HG03378 (cell line): ENCODE data around the gene DDAH1.

ENCODE experiments used
- ATAC-seq: cut with Tn5 transposase; IDR thresholded peaks from one replicate; pipeline ENCODE4 v1.9.1; 2021; ENCODE audit warnings: mild to moderate bottlenecking, moderate library complexity; ENCODE audit not compliant: unreplicated experiment

DDAH1 gene

DNA sequence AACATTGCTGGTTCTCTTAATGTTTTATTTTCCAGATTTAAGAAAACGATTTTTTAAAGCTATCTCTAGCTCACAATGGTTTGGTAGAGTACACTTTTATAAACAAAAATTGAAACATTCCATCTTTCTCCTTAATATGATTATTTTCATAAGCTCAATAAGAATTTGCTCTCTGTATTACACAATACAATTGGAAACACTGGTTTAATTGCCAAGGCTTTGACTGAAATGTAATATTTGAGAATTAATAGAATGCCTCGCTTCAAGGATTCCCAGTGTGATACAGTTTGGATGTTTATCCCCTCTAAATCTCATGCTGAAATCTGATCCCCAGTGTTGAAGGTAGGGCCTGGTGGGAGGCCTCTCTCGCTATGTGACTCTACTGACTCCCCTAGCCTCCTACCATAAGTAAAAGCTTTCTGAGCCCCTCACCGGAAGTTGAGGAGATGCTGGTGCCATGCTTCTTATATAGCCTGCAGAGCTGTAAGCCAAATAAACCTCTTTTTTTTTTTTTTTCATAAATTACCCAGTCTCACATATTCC is 67.4 kb downstream of the DDAH1 start:
- no peak for ATAC-seq

DNA sequence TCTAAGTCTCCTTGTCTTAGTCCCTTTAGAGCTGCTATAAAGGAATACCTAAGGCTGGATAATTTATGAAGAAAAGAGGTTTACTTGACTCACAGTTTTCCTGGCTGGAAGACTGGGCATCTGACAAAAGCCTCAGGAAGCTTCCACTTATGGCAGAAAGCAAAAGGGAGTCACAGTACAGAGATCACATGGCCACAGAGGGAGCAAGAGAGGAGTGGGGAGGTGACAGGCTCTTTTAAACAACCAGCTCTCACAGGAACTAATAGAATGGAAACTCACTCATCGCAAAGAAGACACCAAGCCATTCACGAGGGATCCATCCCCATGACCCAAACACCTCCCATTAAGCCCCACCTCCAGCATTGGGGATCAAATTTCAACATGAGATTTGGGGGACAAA is 68.8 kb downstream of the DDAH1 start:
- no peak for ATAC-seq

DNA sequence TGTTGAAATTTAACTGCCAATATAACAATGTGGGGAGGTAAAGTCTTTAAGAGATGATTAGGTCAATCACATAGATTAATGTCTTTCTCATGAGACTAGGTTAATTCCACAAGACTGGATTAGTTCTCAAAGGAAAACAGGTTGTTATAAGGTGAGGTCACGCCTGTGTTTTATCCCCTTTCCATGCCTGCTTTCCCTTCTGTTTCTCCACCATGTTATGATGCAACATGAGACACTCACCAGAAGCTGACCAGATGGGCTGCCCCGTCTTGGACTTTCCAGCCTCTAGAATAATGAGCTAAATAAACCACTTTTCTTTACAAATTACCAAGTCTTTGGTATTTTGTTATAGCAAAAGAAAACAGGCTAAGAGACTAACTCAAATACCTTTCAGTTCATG is 70.8 kb downstream of the DDAH1 start:
- ATAC-seq: no peak

DNA sequence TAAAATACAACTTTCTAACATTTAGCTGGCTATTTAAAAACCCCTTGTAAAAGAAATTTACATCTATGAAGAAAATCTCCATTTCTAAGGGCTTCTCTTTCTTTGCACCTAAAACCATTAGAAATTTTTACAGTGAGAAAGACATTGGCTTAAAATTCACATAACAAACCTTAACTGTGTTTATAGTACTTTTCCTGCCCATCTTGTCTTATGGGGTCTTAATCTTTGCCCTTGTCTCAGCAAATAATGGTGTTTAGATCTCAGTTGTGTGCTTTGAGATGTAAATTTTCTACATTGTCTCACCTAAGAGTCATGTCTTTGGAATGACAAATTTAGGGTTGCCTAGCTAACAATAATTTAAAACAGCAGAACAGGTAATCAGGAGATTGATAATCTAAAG is 71.5 kb downstream of the DDAH1 start:
- no peak for ATAC-seq

DNA sequence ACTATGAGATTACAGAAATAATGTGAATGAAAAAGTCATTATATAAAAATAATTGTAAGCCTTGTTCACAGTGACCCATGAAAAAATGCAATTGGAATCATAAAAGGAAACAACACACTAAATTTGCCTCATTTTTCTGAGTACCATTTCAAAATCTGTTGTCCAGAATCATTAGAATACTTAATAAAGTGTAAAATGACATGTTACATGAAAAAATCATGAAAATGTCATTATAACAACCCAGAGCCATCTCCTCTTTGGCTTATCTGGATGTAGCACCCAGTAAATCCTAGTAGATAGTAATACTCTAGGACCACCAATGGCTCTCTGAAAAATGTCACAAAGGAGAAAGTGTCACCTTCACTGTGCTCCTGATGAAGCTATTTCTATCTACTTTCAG is 76.5 kb downstream of the DDAH1 start:
- ATAC-seq: no peak

DNA sequence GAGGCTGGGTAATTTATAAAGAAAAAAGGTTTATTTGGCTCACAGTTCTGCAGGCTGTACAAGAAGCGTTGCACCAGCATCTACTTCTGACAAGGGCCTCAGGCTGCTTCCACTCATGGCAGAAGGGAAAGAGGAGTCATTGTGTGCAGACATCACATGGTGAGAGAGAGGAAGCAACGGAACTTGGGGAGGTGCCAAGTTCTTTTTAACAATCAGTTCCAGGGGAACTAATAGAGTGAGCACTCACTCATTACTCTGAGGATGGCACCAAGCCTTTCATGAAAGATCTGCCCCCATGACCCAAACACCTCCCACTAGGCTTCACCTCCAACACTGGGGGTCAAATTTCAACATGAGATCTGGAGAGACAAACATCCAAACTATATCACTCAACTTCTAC is 77.2 kb downstream of the DDAH1 start:
- no peak for ATAC-seq

DNA sequence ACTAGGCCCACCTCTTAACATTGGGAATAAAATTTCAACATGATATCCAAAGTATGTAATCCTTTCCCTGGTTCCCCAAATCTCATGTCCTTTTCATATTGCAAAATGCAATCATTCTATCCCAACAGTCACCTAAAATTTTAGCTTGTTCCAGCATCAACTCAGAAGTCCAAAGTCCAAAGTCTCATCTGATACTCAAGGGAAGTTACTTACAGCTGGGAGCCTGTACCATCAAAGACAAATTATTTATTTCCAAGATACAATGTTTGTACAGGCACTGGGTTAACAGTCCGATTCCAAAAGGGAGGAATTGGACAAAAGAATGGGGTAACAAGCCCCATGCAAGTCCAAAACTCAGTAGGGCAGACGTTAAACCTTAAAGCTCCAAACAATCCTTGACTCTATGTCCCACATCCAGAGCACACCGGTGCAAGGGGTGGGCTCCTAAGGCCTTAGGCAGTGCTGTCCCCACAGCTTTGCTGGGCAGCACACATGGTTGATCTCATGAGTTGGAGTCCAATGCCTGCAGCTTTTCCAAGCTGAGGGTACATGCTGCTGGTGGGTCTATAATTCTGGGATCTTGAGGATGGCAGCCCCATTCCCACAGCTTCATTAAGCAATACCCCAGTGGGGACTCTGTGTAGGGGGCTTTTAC is 78.8 kb downstream of the DDAH1 start:
- no peak for ATAC-seq

DNA sequence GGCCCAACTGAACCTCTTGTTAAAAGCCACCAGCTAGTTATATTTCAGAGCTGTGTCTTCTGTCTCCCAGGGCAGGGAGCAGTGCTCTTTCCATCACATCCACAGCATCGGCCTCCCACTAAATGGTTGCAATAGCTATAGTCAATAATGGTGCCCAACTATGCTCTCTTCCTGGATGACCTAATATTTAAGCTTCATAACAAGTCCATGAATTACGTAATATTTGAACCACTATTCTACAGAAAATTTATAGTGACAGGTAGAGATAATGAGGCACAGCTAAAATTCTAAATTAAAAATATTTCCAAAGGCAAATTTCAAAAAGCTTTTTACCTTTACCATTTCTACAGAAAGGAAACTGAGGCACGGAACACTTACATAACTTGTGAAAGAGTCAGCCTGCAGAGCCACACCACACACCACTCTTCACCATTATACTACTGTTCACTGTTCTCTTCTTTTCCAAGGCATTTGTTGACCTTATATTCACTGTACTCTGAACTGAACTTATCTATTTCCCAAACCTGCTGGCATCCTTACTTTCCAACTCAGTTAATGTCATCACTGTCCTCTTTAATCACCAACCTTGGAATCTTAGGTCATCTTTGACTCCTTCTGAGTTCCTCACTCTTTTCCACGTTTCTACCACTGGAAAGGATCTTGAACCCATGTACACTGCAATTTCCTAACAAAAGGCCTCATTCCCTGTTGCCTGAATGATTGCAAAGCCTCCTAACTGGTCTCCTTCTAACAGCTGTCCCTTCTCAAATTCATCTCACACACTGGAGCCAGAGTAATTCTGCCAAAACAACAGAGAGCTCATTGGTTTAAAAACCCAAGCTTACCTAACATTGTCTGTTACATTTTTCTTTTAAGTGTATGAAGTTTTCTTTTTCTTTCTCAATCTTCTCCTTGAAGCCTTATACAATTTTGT is 85.5 kb downstream of the DDAH1 start:
- no peak for ATAC-seq

DNA sequence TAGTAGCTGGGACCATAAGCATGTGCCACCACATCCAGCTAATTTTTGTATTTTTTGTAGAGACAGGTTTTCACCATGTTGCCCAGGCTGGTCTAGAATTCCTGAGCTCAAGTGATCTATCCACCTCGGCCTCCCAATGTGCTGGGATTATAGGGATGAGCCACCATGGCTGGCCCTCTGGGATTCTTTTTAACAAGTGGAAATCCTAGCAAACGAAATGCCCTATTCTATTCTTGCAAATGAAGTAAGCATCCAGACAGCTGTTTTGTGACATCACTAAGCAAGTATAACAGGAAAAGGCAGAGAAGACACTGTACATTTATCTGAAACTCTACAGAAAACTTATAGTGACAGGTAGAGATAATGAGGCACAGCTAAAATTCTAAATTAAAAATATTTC is 86.4 kb downstream of the DDAH1 start:
- ATAC-seq: no peak

DNA sequence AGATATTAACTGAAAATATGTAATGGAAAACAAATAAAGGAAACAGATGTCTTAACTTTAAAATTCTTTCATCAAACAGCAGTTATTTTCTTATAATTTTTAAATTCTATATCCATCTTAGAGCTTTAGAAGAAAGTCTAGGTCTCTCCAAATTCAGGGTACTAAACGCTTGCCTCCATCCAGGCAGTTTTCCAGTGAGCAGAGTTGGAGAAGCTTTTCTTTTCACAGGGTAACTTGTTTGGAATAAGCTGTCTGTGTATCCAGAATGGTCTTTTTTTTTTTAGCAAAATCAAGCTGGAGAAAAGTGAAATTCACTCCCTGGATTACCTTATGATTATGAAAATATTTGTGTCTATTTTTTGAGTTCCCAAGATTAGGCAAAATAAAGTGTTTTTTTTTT is 88.6 kb downstream of the DDAH1 start:
- no peak for ATAC-seq

DNA sequence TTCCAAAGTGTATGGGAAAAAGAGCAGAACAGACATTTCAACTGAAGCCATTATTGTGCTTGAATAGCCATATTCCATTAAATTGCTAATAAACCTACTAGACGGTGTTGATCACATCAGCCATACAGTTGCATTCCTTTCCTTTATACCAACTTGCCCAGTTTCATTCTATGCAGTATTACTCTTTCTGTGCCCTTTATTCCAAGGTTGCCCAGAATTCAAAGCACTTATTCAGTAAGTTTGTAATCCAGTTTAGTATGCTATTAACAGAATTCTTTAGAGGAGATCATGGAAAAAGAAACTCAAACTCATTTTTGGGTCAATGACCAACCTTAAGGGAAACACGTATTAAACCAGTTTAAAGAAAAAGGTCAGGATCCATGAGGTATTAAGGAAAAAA is 89.5 kb downstream of the DDAH1 start:
- ATAC-seq: no peak

DNA sequence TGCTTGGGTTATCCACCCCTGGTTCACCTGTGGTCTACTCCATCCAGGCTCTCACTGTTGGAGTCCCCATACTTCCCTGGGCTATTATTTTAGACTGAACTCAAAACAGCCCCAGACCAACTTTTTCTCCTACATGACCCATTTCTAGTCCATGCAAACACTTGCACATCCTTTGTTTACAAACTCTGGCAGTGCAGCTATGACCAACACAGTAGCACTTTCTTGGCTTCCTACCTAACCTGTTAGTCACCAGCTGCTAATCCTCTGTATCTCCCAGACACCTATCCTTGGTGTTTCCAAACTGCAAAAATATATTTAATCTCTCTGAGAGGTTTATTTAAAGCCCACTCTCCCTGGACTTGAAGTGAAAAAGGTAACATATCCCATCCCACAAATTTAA is 90.8 kb downstream of the DDAH1 start:
- ATAC-seq: no peak

DNA sequence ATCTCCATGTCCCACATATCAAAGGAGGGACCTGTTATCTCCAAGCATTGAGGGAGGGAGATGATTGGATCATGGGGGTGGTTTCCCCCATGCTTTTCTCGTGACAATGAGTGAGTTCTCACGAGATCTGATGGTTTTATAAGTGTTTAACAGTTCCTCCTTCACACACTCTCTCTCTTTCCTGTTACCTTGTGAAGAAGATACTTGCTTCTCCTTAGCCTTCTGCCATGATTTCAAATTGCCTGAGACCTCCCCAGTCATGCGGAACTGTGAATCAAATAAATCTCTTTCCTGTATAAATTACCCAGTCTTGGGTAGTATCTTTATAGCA is 91.6 kb downstream of the DDAH1 start:
- ATAC-seq: no peak

DNA sequence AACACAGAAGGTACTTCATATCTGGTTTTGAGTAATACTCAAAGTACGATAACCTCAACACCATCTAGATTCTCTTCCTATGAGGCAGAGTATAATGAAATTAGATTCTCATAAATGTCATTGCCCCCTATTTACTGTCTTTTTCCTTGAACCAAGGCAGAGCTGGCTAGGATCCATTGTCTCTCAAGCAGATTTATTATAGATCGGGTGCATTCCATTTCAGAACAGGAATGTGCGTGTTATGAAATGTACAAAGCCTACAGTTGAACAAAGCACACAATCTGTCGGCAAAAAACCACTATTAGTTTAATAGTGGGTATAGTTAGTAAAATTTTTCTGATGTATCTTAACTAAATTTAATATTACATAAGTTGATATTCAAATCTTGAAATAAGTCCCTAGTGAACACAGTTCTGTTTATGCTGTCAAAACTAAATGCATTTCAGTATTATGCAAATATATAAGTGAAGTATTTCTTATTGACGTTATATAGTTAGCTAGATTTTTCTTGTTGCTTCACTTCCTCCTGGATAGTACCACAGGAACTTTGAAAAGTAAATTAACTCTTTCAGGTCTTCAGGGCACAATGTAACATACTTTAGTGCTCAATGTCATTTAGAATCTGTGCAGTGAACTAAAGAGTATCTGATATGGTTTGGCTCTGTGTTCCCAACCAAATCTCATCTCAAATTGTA is 92.1 kb downstream of the DDAH1 start:
- ATAC-seq: no peak

DNA sequence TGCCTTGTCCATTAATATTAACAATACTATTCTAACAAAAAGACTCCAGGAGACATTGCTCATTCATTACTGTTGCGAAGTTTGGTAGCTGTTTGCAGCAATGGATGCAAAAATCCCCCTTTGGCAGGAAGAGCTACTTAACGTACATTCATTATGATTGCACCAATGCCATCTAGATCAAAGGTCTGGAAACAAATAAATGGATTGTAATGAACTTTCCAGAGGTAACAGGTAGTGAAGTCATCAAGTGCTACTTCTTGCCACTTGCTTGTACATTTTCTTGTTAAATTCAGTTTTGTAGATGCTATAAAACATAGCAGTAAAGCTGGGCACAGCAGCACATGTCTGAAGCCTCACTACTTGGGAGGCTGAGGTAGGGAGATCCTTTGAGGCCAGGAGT is 93.9 kb downstream of the DDAH1 start:
- ATAC-seq: no peak

DNA sequence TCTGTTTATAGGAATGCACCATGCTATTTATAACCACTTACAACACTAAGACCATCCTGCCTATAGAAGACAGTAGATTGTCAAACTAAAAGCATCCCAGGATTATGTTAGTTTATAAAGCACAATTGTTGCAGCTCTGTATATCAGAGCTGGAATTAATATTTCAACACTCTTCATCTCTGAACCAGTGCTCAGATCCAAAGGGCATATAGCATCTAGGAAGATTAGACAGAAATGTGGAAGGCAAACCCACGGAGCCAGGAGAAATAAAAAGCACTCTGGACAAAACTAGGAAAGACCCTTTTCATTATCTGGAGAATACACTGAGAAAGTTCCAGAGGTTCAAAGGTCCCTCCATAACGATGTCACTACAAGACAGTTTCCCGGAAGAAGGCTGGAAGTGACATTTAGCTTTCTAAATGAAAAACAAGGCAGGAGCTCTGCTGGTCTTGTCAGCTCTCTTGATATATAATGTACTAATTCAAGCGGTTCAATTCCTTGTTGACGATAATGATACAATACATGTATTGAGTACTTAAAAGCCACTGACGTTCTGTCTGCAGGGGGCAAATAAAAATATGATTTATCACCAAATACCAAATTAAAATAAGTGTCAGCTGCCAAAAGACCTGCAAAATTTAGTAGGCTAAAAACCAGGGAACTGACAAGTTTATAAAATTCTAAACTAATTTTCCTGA is 96.7 kb downstream of the DDAH1 start:
- ATAC-seq: no peak

DNA sequence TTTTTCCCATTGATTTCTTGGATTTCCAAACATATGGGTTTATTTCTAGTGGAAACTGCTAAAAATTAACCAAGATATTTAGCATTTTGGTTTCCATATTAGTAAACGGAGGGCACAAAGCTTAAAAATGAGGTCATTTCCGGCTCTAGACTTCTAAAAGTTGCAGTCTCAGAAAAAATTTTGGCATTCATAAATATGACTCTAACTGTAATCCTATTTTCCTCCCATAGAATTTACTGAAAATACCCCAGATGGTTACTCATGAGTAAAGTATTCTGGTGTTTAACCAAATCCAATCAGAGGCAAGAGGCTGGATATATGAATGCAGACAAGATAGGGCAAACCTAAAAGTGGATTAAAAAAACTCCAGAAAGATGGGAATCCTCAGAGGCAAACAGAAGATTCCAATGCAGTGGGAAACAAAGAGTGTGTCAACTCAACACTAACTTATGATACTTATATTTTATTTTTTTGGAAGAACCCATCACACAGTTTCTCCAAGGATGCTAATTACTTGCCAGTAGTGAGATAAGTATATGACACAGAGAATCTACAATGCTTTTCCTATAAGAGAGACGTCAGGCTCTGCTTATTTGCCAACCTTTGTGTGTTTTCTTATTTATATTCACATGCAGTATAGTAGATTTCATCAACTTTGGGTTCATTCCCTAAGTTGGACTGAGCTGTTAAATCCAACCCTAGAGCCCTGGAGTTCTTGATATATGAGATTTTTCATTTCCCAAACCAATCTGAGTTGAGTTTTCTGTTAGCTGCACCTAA is 98.4 kb downstream of the DDAH1 start:
- ATAC-seq: no peak

DNA sequence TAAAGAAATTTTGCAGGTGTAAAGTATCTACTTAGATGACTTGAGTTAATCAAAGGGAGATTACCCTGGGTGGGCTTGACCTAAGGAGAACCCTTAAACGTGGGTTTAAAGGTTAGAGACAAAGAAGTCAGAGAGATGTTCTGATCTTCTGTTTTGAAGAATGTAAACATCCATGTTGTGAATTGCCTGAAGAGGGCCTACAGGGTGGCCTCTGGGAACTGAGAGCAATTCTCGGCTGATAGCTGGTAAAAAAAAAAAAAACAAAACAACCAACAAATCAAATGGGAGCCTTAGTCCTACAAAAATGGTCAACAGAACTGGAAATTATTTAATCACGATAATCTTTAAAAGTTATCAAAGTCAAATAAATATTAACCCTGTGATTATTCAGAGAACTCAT is 99.1 kb downstream of the DDAH1 start:
- no peak for ATAC-seq

DNA sequence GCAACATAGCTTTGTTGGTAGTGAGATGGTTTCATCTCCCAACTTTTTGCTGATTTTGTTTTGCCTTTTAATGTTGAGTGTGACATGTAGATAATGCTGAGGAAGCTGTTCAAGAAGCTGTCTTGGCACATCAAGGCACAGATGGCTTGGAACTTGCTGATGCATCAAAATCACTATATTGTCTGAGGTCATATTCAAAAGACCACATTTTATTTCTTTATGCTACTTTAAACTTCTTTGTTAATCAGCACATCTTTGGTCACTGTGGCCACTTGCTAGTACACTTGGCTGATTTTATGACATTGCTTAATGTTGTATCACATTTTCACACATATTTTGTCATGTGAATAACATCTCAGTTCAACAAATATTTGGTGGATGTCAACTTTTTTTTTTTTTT is 101.4 kb downstream of the DDAH1 start:
- no peak for ATAC-seq

DNA sequence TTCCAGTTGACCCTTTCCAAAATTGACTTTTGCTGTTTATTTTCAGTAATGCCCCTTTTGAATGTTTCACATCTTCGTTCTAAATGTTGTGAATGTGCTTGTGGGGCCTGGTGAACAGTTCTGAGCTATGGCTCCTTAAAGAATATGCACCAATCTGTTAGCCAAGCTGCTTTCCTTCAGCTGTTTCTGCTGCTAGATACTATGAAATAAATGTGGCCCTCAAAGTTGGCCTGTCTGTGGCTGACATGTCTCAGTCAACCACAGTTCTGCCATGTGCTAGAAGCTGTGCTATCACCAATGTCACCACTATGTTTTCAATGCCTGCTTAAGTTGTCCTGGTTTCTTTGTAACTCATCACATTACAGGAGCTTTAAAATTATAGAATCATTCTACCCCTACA is 101.9 kb downstream of the DDAH1 start:
- ATAC-seq: no peak
